Brain microvascular endothelial cell (primary cell): ENCODE results near the gene RASAL3.

Experiments used
- DNase-seq: peaks from one replicate; pipeline ENCODE4 v3.0.0-alpha.2; 2020
- H3K27ac ChIP-seq: fragments of 250-450 bp; sonication (Bioruptor Pico); 2 replicates; pipeline ENCODE4 v1.5.1; 2020; ENCODE audit warnings: mild to moderate bottlenecking, moderate library complexity
- H3K27me3 ChIP-seq: fragments of 250-450 bp; sonication (Bioruptor Pico); replicated peaks from 2 replicates; pipeline ENCODE4 v1.5.1; 2020; ENCODE audit warnings: mild to moderate bottlenecking
- H3K36me3 ChIP-seq: fragments of 250-450 bp; sonication (Bioruptor Pico); replicated peaks from 2 replicates; pipeline ENCODE4 v1.5.1; 2020; ENCODE audit warnings: mild to moderate bottlenecking
- H3K4me3 ChIP-seq: 2 replicates; pipeline ENCODE4 v1.5.1; 2011; ENCODE audit warnings: low read depth, mild to moderate bottlenecking, control low read depth, low read length, moderate library complexity
- in situ Hi-C: cut with HindIII; loops from 2 replicates; pipeline ENCODE4 v1.10.0; 2017; ENCODE audit warnings: low sequenced_read_pairs, low pct_ligation_motif_present
- TF ChIP-seq, protein P1 (sequence below): IDR thresholded peaks from 2 replicates; pipeline ENCODE4 v1.5.1; 2011; ENCODE audit warnings: low read depth, mild to moderate bottlenecking, moderate library complexity, low read length, control low read depth, inconsistent platforms; ENCODE audit errors: missing control alignments

RASAL3 gene

GRCh38 chr19:15436012-15436825 lies 28.1 kb downstream of the RASAL3 start:
- Histone ChIP-seq H3K27me3 (no peaks in the 10 kb centered on the region), H3K4me3 (no peak overlapping the region), H3K27ac (no peak overlapping the region), H3K36me3 (no peaks in the 10 kb centered on the region)
- no peak for DNase-seq
- TF ChIP-seq, protein P1, sequence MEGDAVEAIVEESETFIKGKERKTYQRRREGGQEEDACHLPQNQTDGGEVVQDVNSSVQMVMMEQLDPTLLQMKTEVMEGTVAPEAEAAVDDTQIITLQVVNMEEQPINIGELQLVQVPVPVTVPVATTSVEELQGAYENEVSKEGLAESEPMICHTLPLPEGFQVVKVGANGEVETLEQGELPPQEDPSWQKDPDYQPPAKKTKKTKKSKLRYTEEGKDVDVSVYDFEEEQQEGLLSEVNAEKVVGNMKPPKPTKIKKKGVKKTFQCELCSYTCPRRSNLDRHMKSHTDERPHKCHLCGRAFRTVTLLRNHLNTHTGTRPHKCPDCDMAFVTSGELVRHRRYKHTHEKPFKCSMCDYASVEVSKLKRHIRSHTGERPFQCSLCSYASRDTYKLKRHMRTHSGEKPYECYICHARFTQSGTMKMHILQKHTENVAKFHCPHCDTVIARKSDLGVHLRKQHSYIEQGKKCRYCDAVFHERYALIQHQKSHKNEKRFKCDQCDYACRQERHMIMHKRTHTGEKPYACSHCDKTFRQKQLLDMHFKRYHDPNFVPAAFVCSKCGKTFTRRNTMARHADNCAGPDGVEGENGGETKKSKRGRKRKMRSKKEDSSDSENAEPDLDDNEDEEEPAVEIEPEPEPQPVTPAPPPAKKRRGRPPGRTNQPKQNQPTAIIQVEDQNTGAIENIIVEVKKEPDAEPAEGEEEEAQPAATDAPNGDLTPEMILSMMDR = no peak
- in situ Hi-C loops = no loop called here

DNA sequence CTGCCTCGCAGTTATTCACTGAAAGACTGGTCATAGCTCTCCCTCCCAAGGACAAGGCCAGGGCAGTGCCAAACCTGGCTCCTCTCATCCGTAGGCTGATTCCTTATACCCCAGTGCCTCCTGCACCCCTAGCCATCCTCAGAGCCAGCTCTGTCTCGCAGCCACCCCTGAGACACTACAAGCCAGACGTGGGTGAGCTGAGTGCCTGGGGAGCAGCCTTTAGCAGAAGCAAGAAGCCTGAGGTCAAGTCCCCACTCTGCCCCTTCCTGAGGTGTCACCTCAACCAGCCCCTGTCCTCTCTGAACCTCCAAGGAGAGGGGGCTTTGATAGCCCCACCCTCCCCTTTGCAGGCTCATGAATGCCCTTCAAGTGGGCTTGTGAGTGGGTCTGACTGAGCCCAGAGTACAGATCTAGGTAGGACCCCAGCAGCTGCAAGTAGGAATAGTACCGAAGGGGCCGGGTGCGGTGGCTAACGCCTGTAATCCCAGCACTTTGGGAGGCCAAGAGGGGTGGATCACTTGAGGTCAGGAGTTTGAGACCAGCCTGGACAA lies 30.8 kb downstream of the RASAL3 start:
- TF ChIP-seq, protein P1 = no peak
- in situ Hi-C loops = no loop called here
- Histone ChIP-seq H3K36me3 (no peaks in the 10 kb centered on the region), H3K4me3 (peak overlapping the region; percentile 82), H3K27me3 (no peaks in the 10 kb centered on the region), H3K27ac (no peak overlapping the region)
- no peak for DNase-seq

DNA sequence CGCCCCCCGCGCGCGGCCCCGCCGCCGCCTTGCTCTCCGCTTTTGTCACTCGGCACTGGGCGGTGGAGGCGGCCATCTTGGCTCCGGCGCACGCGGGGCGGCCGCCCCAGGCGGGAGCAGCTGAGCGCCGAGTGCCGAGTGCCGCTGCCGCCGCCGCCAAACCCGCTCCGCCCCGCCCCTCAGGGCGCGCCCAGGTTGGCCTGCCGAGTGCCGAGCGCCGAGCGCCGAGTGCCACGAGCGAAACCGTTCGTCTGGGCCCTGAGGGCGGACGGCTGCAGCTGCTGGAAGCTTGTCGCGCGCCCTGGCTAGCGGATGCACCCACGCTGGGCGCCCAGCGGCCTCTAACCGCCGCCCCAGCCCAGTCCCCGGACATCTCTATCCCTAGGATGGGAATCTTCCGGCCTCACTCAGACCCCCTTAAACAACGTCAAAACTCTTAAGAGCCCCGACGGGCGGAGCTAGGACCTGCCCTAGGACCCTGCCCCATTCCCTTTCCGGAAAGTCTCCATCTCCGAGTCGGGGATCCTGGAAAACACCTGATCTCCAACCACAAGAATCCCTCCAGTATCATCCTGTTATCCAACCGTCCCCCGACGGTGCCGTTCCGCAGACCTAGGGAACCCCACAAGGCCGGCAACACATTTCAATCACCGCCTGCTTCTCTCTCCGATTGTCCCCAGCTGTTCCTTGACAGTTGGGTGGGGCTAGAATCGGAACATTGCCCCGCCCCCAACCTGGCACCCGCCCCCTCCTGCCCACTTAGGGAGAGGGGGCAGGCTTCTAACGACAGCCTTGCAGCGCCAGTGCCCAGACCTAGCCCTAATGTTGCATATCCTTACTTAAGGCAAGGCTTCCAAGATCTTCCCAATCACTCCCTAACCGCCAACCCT lies 31.5 kb downstream of the RASAL3 start:
- peaks cover under 1% of the 10 kb centered on the region for H3K36me3 ChIP-seq
- DNase-seq = peak; percentile 86
- in situ Hi-C loops = no loop called here
- H3K27ac ChIP-seq = peak overlapping the region; percentile 52
- no peaks in the 10 kb centered on the region for H3K27me3 ChIP-seq
- H3K4me3 ChIP-seq = peak overlapping the region; percentile 82
- TF ChIP-seq, protein P1 = no peak

GRCh38 chr19:15432018-15432494 lies 32.3 kb downstream of the RASAL3 start:
- no peak for DNase-seq
- in situ Hi-C loops = no loop called here

DNA sequence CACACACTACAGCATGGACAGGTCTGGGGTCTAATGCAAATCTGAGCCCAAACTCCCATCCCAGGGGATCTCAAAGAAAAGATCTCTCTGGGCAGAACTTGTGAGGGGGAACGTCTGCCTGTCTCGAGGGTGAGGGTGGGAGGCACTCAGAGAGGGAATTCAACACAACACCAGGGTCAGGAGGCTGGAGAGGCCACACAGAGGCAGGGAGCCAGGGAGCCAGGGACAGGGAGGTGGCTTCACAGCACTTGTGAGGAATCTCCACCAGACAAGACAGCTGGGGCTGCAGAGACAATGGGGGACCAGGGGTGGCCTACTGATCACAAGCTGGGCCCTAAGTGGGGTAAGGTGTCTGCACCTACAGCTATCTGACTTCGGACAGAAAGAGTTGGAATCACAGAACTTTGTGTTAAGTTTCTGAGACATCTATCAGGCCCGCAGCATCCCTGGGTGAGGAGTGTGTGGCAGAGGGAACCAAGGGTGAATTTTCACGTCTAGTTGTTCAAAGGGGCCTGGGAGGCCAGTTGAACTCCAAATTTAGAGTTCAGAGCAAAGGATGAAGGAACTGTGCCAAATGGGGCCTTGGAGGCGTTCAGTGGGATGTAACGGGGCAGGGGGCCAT lies 32.8 kb downstream of the RASAL3 start:
- peak overlapping the region; percentile 82 for H3K4me3 ChIP-seq
- in situ Hi-C loops = no loop called here

More at GRCh38 chr19:15432018-15432494, 32.3 kb downstream of the RASAL3 start:
- Histone ChIP-seq H3K27ac (peak overlapping the region; percentile 53), H3K27me3 (no peaks in the 10 kb centered on the region), H3K4me3 (peak overlapping the region; percentile 82), H3K36me3 (peaks cover 7% of the 10 kb centered on the region)
- TF ChIP-seq, protein P1 = no peak

More for the DNA sequence above, 32.8 kb downstream of the RASAL3 start:
- no peak overlapping the region for H3K27ac ChIP-seq
- TF ChIP-seq, protein P1 = no peak
- H3K27me3 ChIP-seq = no peaks in the 10 kb centered on the region
- H3K36me3 ChIP-seq = peaks cover 12% of the 10 kb centered on the region
- DNase-seq = no peak
